Regular cardiac myocyte (primary cell): ENCODE measurements around the gene THPO. TPM values are rescaled to one million over a fixed set of nuclear protein-coding genes. Genes with fewer than 3 reads are reported as not detected.

ENCODE experiments used
- total RNA-seq: library from RNA; depleted of rRNA; stranded (reverse); fragments of >200 nt; gene quantifications from 2 replicates; pipeline ENCODE4 v1.2.3, GENCODE V29; 2014

THPO gene
- under 0.01 and 0.28 TPM in 2 replicates for total RNA-seq

GRCh38 chr3:184377882-184378445 is at the start of gene THPO:
Gene THPO (minus strand): TSS chr3:184378207. CDS start chr3:184376259, 1,948 bp downstream.

GRCh38 chr3:184379358-184380184 is 1.6 kb upstream of the THPO start, which contains the start of gene CHRD:
Gene CHRD (plus strand): TSS chr3:184380054. CDS start chr3:184380319, 265 bp downstream.

GRCh38 chr3:184361532-184361931 is 16.5 kb downstream of the THPO start, which contains the start of the genes CLCN2 and POLR2H:
Gene CLCN2 (minus strand): TSS chr3:184361605. CDS start chr3:184361479, 126 bp downstream.
Gene POLR2H (plus strand): TSS chr3:184361710. CDS start chr3:184363493, 1,783 bp downstream.

GRCh38 chr3:184337399-184337714 is 40.6 kb downstream of the THPO start, which contains the start of gene FAM131A:
Gene FAM131A (plus strand): TSS chr3:184337600. CDS start chr3:184337631, 31 bp downstream.

Other genes with a start within 250 kb of the THPO start
- gene EIF2B5, start 242.8 kb downstream of the THPO start, total RNA-seq: 29.3 and 39.1 TPM in 2 replicates
- gene DVL3, start 222.8 kb downstream of the THPO start, total RNA-seq: 35.2 and 37.0 TPM in 2 replicates
- 384 and 533 TPM in 2 replicates for gene AP2M1, start 203.4 kb downstream of the THPO start, total RNA-seq
- gene ABCF3, start 192.0 kb downstream of the THPO start, total RNA-seq: 55.2 and 81.5 TPM in 2 replicates
- gene VWA5B2, start 148.6 kb downstream of the THPO start, total RNA-seq: not detected in 2 replicates
- 39.1 and 39.5 TPM in 2 replicates for gene ALG3, start 129.2 kb downstream of the THPO start, total RNA-seq
- 3.4 and 6.9 TPM in 2 replicates for gene EEF1AKMT4, start 128.5 kb downstream of the THPO start, total RNA-seq
- not detected in 2 replicates for gene CAMK2N2, start 116.7 kb downstream of the THPO start, total RNA-seq
- not detected in 2 replicates for gene ECE2, start 102.2 kb downstream of the THPO start, total RNA-seq
- 485 and 1,347 TPM in 2 replicates for gene PSMD2, start 79.0 kb downstream of the THPO start, total RNA-seq
- 179 and 389 TPM in 2 replicates for gene EIF4G1, start 63.6 kb downstream of the THPO start, total RNA-seq
- gene FAM131A, start 40.6 kb downstream of the THPO start, total RNA-seq: 22.0 and 24.5 TPM in 2 replicates
- 1.7 and 3.3 TPM in 2 replicates for gene CLCN2, start 16.6 kb downstream of the THPO start, total RNA-seq
- 102 and 146 TPM in 2 replicates for gene POLR2H, start 16.5 kb downstream of the THPO start, total RNA-seq
- 0.96 and 3.1 TPM in 2 replicates for gene CHRD, start 1.8 kb upstream of the THPO start, total RNA-seq
- 0.38 and 3.1 TPM in 2 replicates for gene EPHB3, start 183.6 kb upstream of the THPO start, total RNA-seq